ENCODE data around the gene ATP10A. TPM values are rescaled to one million over a fixed set of nuclear protein-coding genes. Genes with fewer than 3 reads are reported as not detected.

Gene ATP10A
- total and polyA plus RNA-seq, 2 of the 8 experiments (the other 6 are each of a cell fraction or from before 2014, with no cell fraction given), result 2.0 to 2.8 TPM

DNA sequence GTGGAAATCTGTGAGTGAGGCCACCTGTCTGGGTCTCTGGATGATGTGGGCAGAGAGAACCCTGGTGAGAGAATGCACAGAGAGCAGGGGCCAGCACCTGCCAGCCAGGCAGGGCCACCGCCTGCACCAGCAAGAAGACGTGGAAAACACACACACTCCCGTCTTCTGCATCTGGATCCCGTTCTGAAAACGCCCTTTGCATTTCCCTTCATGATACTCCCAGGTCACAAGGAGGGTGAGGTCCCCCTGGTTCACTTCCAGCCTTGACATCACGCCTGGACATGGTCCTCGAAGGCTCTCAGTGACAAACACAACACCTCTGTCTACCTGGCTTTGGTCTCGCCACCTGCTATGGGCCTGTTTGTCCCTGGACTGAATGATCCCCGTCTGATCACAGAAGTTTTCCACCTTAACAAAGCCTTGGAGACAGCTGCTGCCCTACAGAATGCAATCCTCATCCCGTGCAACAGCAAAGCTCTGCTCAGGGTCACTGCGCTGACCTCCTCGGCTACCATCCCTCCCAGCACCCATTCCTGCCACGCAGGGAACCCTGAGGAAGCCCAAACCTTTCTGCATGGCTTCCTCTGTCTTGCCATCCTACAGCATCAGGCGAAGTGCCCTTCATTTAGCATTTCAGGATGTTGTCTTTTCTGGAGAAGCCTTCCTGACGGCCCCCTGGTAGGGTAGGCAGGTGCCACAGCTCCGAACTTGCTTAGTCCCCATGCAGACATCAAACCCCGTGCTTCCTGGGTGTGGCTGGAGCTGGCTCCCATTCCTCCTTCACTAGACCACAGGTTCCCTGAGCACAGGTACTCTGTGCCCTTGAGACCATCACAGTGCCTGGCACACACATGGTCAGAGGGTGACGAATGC is 122.5 kb downstream of the ATP10A start:
- Histone ChIP-seq H3K9ac (replicated peaks in 1 of 4; ENCODE audit: extremely low read depth in 1 of 4, low read depth in 3 of 4, low read length in 3 of 4) (no peak overlapping the region), H4K20me1 (replicated peaks in 1 of 2; ENCODE audit: control insufficient read depth in 1 of 2, insufficient read depth in 2 of 2, low read length in 2 of 2) (no peaks in the 10 kb centered on the region), H2AK5ac (ENCODE audit: low read depth, low read length) (no peak overlapping the region), H3K56ac (replicated peaks; ENCODE audit: insufficient read length, low read depth, low read length) (no peak overlapping the region), H2BK15ac (ENCODE audit: low read length) (no peak overlapping the region), H4K8ac (ENCODE audit: extremely low read depth, insufficient read depth, low read length) (no peak overlapping the region), H3K4me1 (replicated peaks in 1 of 4; ENCODE audit: control insufficient read depth in 3 of 4, insufficient read depth in 4 of 4, low read length in 3 of 4) (no peaks in the 10 kb centered on the region), H3K4ac (replicated peaks; ENCODE audit: insufficient read length, low read depth, low read length) (no peak overlapping the region), H3K27me3 (replicated peaks in 1 of 4; ENCODE audit: control insufficient read depth in 3 of 4, extremely low read depth in 1 of 4, insufficient read depth in 3 of 4, low read length in 3 of 4) (no peaks in the 10 kb centered on the region), H3K79me2 (ENCODE audit: control insufficient read depth in 1 of 2, insufficient read depth in 2 of 2, low read length in 2 of 2) (no peaks in the 10 kb centered on the region), H2AFZ (ENCODE audit: low read length) (no peak overlapping the region), H3K4me3 (ENCODE audit: extremely low read depth in 1 of 4, insufficient read depth in 2 of 4, low read depth in 3 of 4, low read length in 4 of 4) (no peak overlapping the region), H3K23me2 (ENCODE audit: low read depth, low read length) (no peaks in the 10 kb centered on the region), H3K18ac (ENCODE audit: extremely low read depth, low read length) (no peak overlapping the region), H3K36me3 (ENCODE audit: control insufficient read depth in 2 of 4, insufficient read depth in 4 of 4, low read length in 3 of 4) (no peaks in the 10 kb centered on the region), H3K79me1 (ENCODE audit: low read depth, low read length) (no peaks in the 10 kb centered on the region), H3K9me3 (ENCODE audit: insufficient read depth in 2 of 2, low read depth in 1 of 2, low read length in 1 of 2) (no peaks in the 10 kb centered on the region), H2BK5ac (ENCODE audit: low read depth, low read length) (no peak overlapping the region), H3K14ac (ENCODE audit: insufficient read length) (no peak overlapping the region), H3K23ac (ENCODE audit: insufficient read length) (no peak overlapping the region), H2BK12ac (ENCODE audit: low read depth, low read length) (no peak overlapping the region), H2BK20ac (ENCODE audit: low read length) (no peak overlapping the region), H3K27ac (ENCODE audit: low read depth, low read length) (no peak overlapping the region), H2BK120ac (replicated peaks; ENCODE audit: low read depth, low read length) (no peak overlapping the region), H4K5ac (ENCODE audit: insufficient read length, low read depth, low read length) (no peak overlapping the region), H3K4me2 (ENCODE audit: insufficient read depth in 1 of 2, low read depth in 2 of 2, low read length in 2 of 2) (no peak overlapping the region), H4K91ac (replicated peaks; ENCODE audit: insufficient read length, low read length) (no peak overlapping the region)
- ChIA-PET POLR2A (ENCODE audit: partially characterized antibody) (interaction anchor here (1.0 kb wide), 1 partner anchor 129 kb away, joined by 3 read pairs; no protein-coding TSS in a partner anchor), CTCF (ENCODE audit: partially characterized antibody) (interaction anchor here (0.6 to 1.4 kb wide), 4 partner anchors 27 to 207 kb away, joined by 3 to 4 read pairs (median 3); no protein-coding TSS in a partner anchor)
- WGBS, 2 experiments (ENCODE audit: extremely low coverage in 1 of 2, insufficient coverage in 1 of 2, insufficient read length in 1 of 2, insufficient replicate concordance in 2 of 2, low coverage in 1 of 2, low lambda C conversion rate in 2 of 2, missing lambda C conversion rate in 1 of 2), result 88% methylated on average over 18 of the region's 18 CpGs; no CpG with 5 or more reads in 1 of the 2 experiments
- DNase-seq (ENCODE audit: low read depth in 1 of 2, low spot score in 2 of 2) (peak in 1 of 2 experiments; percentile 37), FAIRE-seq (no peak)
- TF ChIP-seq SIN3A (conservative IDR thresholded peaks at IDR 0.05 in 1 of 2, IDR thresholded peaks at IDR 0.05 in 1 of 2; ENCODE audit: low read depth in 1 of 2, low read length in 2 of 2) (no peak), ZNF274 (IDR thresholded peaks at IDR 0.05; ENCODE audit: borderline replicate concordance, extremely low read depth, low read length) (no peak), HDAC2 (IDR thresholded peaks at IDR 0.05; ENCODE audit: borderline replicate concordance in 1 of 2, low read depth in 2 of 2, low read length in 2 of 2) (no peak), USF2 (IDR thresholded peaks at IDR 0.05; ENCODE audit: low read length) (no peak), CHD2 (IDR thresholded peaks at IDR 0.05; ENCODE audit: low read length) (no peak), RXRA (IDR thresholded peaks at IDR 0.05; ENCODE audit: insufficient read depth, low read depth, low read length) (no peak), SRF (IDR thresholded peaks at IDR 0.05; ENCODE audit: low read depth, low read length) (no peak), YY1 (IDR thresholded peaks at IDR 0.05; ENCODE audit: low read depth, low read length) (no peak), BACH1 (IDR thresholded peaks at IDR 0.05; ENCODE audit: low read length) (no peak), HDAC6 (IDR thresholded peaks at IDR 0.05; ENCODE audit: low read depth, low read length) (no peak)
- TF ChIP-seq, protein P1, sequence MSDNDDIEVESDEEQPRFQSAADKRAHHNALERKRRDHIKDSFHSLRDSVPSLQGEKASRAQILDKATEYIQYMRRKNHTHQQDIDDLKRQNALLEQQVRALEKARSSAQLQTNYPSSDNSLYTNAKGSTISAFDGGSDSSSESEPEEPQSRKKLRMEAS (IDR thresholded peaks at IDR 0.05), result no peak

All from H1 (cell line).